ENCODE measurements around the gene GOLGA6A. TPM values are rescaled to one million over a fixed set of nuclear protein-coding genes. Genes with fewer than 3 reads are reported as not detected.
A peak's percentile ranks its signal among the peaks of the same experiment; 100 is the strongest.

GOLGA6A gene
- total RNA-seq, 1 experiment from 2014 or later = 6.0 TPM

- TF ChIP-seq ZNF281 (CRISPR knock-in tag; IDR thresholded peaks at IDR 0.05) = no peak
- TF ChIP-seq HMGA2 (CRISPR knock-in tag; IDR thresholded peaks at IDR 0.05) = no peak
- TF ChIP-seq HMGXB4 (CRISPR knock-in tag; IDR thresholded peaks at IDR 0.05) = no peak
- TF ChIP-seq MAX (CRISPR knock-in tag; IDR thresholded peaks at IDR 0.05) = no peak
- TF ChIP-seq STAT6 (CRISPR knock-in tag; conservative IDR thresholded peaks at IDR 0.05; ENCODE audit: low read depth) = no peak
- TF ChIP-seq PREB (CRISPR knock-in tag; IDR thresholded peaks at IDR 0.05; ENCODE audit: borderline replicate concordance) = no peak
- TF ChIP-seq TEAD4 (CRISPR knock-in tag; IDR thresholded peaks at IDR 0.05) = no peak
- no peak for TF ChIP-seq E2F4 (CRISPR knock-in tag; IDR thresholded peaks at IDR 0.05; ENCODE audit: borderline replicate concordance, low read depth)
- no peak for TF ChIP-seq RORB (CRISPR knock-in tag; IDR thresholded peaks at IDR 0.05)
Observed at GRCh38 chr15:74041311-74041756, 41.0 kb downstream of the GOLGA6A start (continued).

- ATAC-seq (no peak), DNase-seq (ENCODE audit: low spot score) (no peak)
- CTCF ChIA-PET = interaction anchor here (0.5 to 9.1 kb wide), 16 partner anchors 10 to 282 kb away, joined by 3 to 290 read pairs (median 4); partner anchors contain the start of genes PML and STOML1
- Mint-ChIP-seq H3K36me3 (peaks cover 14% of the 10 kb centered on the region; the same call in 1 of the 2 replicates), H3K9me3 (no peaks in the 10 kb centered on the region), H3K27me3 (ENCODE audit: low read depth) (peaks cover 3% of the 10 kb centered on the region; the same call in 1 of the 2 replicates), H3K4me1 (peaks cover 39% of the 10 kb centered on the region), H3K4me3 (no peak overlapping the region), H3K27ac (peak overlapping the region; percentile 38; the same call in 1 of the 2 replicates)
- POLR2A ChIA-PET = interaction anchor here (0.6 to 0.8 kb wide), 2 partner anchors 15 to 46 kb away, joined by 3 to 8 read pairs; partner anchors contain the start of gene PML
- TF ChIP-seq MXD4 (CRISPR knock-in tag; IDR thresholded peaks at IDR 0.05; ENCODE audit: borderline replicate concordance) (no peak), HMGA2 (CRISPR knock-in tag; IDR thresholded peaks at IDR 0.05) (no peak), ZNF416 (CRISPR knock-in tag; IDR thresholded peaks at IDR 0.05) (no peak), ZNF138 (CRISPR knock-in tag; conservative IDR thresholded peaks at IDR 0.05) (no peak), ZNF121 (CRISPR knock-in tag; IDR thresholded peaks at IDR 0.05) (no peak), CREM (CRISPR knock-in tag; IDR thresholded peaks at IDR 0.05) (no peak), SP1 (CRISPR knock-in tag; conservative IDR thresholded peaks at IDR 0.05) (no peak), ZBTB21 (CRISPR knock-in tag; IDR thresholded peaks at IDR 0.05; ENCODE audit: borderline replicate concordance) (no peak), SMAD3 (CRISPR knock-in tag; IDR thresholded peaks at IDR 0.05; ENCODE audit: borderline replicate concordance) (no peak), E2F5 (CRISPR knock-in tag; IDR thresholded peaks at IDR 0.05) (no peak), ZNF671 (CRISPR knock-in tag; IDR thresholded peaks at IDR 0.05) (no peak), ZNF423 (CRISPR knock-in tag; IDR thresholded peaks at IDR 0.05) (no peak), ELF4 (CRISPR knock-in tag; IDR thresholded peaks at IDR 0.05; ENCODE audit: low read depth) (no peak), ZBTB43 (CRISPR knock-in tag; IDR thresholded peaks at IDR 0.05) (no peak)
Observed at GRCh38 chr15:74040109-74040850, 42.1 kb downstream of the GOLGA6A start.
